Activated CD8-positive, alpha-beta memory T cell treated with anti-CD3 and anti-CD28 coated beads, Interleukin-2, amount 10 ng/mL, durations not matched to agents 7 days and 5 days (primary cell): ENCODE data around the gene MYL6B. TPM values are rescaled to one million over a fixed set of nuclear protein-coding genes. Genes with fewer than 3 reads are reported as not detected.

ENCODE experiments used
- ATAC-seq: fragments of 150-1000 bp; cut with Tn5 transposase; one replicate; pipeline ENCODE4 v1.10.0; 2021; ENCODE audit warnings: moderate library complexity
- CTCF ChIA-PET: fragments of 350-600 bp; sonication (Branson Sonifier 250); formaldehyde crosslinking; loops from one replicate; lab custom pipeline; 2021; ENCODE audit warnings: antibody characterized with exemption; lab: Charles Lee
- DNase-seq: peaks from one replicate; pipeline ENCODE4 v3.0.0-alpha.2; 2020
- H3K27ac Mint-ChIP-seq: one replicate; pipeline ENCODE4 v1.8.0; 2021; ENCODE audit warnings: mild to moderate bottlenecking, mixed read lengths
- H3K27me3 Mint-ChIP-seq: one replicate; pipeline ENCODE4 v1.8.0; 2021; ENCODE audit warnings: mixed read lengths
- H3K36me3 Mint-ChIP-seq: one replicate; pipeline ENCODE4 v1.8.0; 2021; ENCODE audit warnings: mild to moderate bottlenecking, mixed read lengths
- H3K4me1 Mint-ChIP-seq: one replicate; pipeline ENCODE4 v1.8.0; 2021; ENCODE audit warnings: mixed read lengths
- H3K4me3 Mint-ChIP-seq: one replicate; pipeline ENCODE4 v1.8.0; 2021; ENCODE audit warnings: mild to moderate bottlenecking, moderate library complexity, mixed read lengths
- H3K9me3 Mint-ChIP-seq: one replicate; pipeline ENCODE4 v1.8.0; 2022; ENCODE audit warnings: low read depth, mixed read lengths
- total RNA-seq, 2 experiments: library from RNA; stranded (reverse); gene quantifications; one replicate each; pipeline ENCODE4 v1.2.3, GENCODE V29; 2021

MYL6B gene
- total RNA-seq, 2 experiments from 2014 or later = 67.6 to 85.2 TPM

DNA sequence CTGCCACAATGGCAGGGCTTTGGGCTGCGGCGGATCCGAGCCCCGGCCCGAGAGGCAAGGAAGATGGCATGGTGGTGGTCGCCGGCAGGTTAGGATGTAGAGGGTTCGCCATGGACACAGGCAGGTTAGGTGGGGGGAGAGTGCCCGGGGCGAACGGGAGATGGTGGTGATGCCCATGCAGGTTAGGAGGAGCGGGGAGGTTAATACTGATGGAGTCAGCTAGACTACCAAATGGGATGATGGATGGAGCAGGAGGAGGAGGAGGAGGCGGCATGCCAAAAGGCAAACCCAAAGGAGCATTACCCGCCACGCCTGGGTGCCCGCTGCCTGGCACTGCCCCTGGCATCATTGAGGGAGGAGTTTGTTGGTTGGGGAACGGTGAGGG, 11.9 kb downstream of the MYL6B start:
- no peak for DNase-seq
- Mint-ChIP-seq H3K4me1 (peaks cover 28% of the 10 kb centered on the region), H3K27ac (no peak overlapping the region), H3K36me3 (peaks cover 67% of the 10 kb centered on the region), H3K9me3 (no peaks in the 10 kb centered on the region), H3K27me3 (no peaks in the 10 kb centered on the region), H3K4me3 (no peak overlapping the region)
- CTCF ChIA-PET = interaction anchor here (0.5 to 7.5 kb wide), 3 partner anchors 22 to 38 kb away, joined by 4 to 61 read pairs (median 7); partner anchors contain the start of genes ESYT1 and SMARCC2
- no peak for ATAC-seq

DNA sequence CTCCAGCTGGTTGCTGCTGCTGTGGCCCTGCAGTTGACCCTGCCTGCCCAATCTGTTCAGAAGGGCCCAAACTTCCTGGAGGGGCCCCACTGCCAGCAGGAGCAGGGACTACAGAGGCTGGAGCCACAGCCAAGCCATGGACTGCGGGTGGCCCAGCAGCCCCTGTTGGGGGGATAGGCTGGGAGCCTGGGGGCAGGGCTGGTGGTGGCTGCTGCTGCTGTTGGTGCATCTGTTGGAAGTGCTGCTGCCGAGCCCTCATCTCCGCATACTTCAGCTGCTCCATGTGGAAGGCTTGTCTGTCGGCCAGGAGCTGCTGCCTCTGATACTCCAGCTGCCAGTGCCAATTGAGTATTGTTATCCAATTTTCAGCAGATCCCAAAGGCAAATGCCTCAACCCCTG, 13.0 kb downstream of the MYL6B start:
- no peak for DNase-seq
- CTCF ChIA-PET = interaction anchor here (1.1 to 7.5 kb wide), 4 partner anchors 24 to 92 kb away, joined by 3 to 61 read pairs (median 6); partner anchors contain the start of genes ANKRD52, ESYT1 and SMARCC2
- ATAC-seq = no peak
- H3K36me3 Mint-ChIP-seq = peaks cover 61% of the 10 kb centered on the region
- H3K4me1 Mint-ChIP-seq = peaks cover 20% of the 10 kb centered on the region
- no peaks in the 10 kb centered on the region for H3K9me3 Mint-ChIP-seq
- H3K4me3 Mint-ChIP-seq = no peak overlapping the region
- H3K27ac Mint-ChIP-seq = no peak overlapping the region
- no peaks in the 10 kb centered on the region for H3K27me3 Mint-ChIP-seq

DNA sequence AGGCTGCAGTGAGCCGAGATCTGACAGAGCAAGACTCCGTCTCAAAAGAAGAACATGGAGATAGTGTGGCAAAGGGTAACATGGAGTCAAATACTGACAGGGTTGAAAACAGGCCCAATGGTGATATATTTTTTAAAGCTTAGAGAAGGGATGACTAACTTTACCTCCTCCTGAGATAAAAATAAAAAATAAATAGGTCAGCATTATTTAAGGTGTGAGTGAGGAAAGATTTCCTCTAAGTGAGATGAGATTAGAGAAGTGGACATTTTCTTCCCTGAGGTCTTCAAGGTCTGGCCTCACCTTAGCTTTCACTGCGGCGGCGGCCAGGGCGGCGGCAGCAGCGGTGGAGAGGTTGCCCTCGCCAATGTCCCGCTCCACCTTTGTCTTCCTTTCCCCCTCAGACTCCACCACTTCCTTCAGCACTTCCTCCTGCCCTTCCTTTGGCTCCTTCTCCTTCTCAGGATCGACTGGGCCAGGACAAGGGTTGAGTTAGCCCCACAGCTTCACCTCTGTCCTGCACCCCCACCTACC, 16.9 kb downstream of the MYL6B start:
- Mint-ChIP-seq H3K36me3 (peaks cover 49% of the 10 kb centered on the region), H3K9me3 (no peaks in the 10 kb centered on the region), H3K4me3 (no peak overlapping the region), H3K27me3 (no peaks in the 10 kb centered on the region), H3K4me1 (no peaks in the 10 kb centered on the region), H3K27ac (no peak overlapping the region)
- CTCF ChIA-PET = interaction anchor here (1.3 kb wide), 1 partner anchor 10 kb away, joined by 3 read pairs; no protein-coding TSS in a partner anchor
- DNase-seq = no peak
- no peak for ATAC-seq

GRCh38 chr12:56172839-56173238, 20.5 kb downstream of the MYL6B start:
- no peak overlapping the region for H3K4me3 Mint-ChIP-seq
- no peaks in the 10 kb centered on the region for H3K27me3 Mint-ChIP-seq
- CTCF ChIA-PET = interaction anchor here (1.0 to 1.6 kb wide), 4 partner anchors 12 to 17 kb away, joined by 3 to 4 read pairs (median 4); partner anchors contain the start of gene SMARCC2
- DNase-seq (no peak), ATAC-seq (no peak)
- H3K36me3 Mint-ChIP-seq = peaks cover 47% of the 10 kb centered on the region
- H3K27ac Mint-ChIP-seq = no peak overlapping the region
- H3K9me3 Mint-ChIP-seq = no peaks in the 10 kb centered on the region
- no peaks in the 10 kb centered on the region for H3K4me1 Mint-ChIP-seq

DNA sequence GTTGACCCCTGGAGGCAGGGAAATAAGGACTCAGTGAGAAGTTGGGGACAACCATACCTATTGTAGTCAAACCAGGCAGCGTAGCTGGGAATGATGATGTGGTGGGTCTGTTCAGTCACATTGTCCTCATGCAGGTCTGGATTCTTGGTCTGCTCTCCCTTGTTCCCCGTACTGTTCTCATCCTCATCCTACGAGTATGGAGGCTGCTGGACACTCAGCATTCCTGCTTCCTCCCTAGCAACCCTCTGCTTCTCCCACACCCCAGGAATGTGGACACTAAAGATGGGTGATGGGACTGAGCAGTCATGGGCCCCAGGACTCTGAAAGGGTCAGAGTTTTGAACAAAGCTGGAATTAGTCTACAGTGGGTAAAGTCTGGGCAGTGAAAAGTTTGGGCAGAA, 26.0 kb downstream of the MYL6B start:
- no peak for DNase-seq
- CTCF ChIA-PET = interaction anchor here (1.2 kb wide), 1 partner anchor 27 kb away, joined by 3 read pairs; no protein-coding TSS in a partner anchor
- H3K27me3 Mint-ChIP-seq = no peaks in the 10 kb centered on the region
- peaks cover 65% of the 10 kb centered on the region for H3K36me3 Mint-ChIP-seq
- ATAC-seq = no peak
- H3K4me1 Mint-ChIP-seq = no peaks in the 10 kb centered on the region
- H3K4me3 Mint-ChIP-seq = no peak overlapping the region
- no peak overlapping the region for H3K27ac Mint-ChIP-seq
- H3K9me3 Mint-ChIP-seq = no peaks in the 10 kb centered on the region

DNA sequence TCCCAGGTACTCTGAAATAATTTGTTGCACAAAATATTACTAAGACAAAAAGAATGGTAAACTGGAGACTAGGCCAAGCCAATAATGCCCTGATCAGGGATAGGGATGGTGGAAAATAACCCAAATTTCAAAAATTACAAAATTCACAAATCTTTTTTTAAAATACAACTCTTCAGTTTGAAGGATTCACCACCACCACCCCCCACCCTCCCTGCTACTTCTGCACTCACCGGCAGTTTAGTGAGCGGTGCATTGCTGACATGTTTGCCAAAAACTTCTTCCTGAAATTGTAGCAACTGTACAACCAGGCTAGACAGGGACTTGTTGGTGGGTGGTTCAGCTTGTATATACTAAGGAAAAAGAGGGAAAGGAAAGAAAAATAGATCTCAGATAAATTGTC, 34.6 kb downstream of the MYL6B start:
- H3K4me3 Mint-ChIP-seq = peak overlapping the region; percentile 86
- peaks cover 33% of the 10 kb centered on the region for H3K4me1 Mint-ChIP-seq
- H3K27me3 Mint-ChIP-seq = no peaks in the 10 kb centered on the region
- DNase-seq (no peak), ATAC-seq (no peak)
- H3K27ac Mint-ChIP-seq = peak overlapping the region; percentile 20
- H3K9me3 Mint-ChIP-seq = no peaks in the 10 kb centered on the region
- CTCF ChIA-PET = interaction anchor here (1.5 to 6.7 kb wide), 5 partner anchors 28 to 68 kb away, joined by 10 to 154 read pairs (median 57); partner anchors contain the start of genes ESYT1, MYL6, RNF41 and RPL41
- H3K36me3 Mint-ChIP-seq = peaks cover 32% of the 10 kb centered on the region

DNA sequence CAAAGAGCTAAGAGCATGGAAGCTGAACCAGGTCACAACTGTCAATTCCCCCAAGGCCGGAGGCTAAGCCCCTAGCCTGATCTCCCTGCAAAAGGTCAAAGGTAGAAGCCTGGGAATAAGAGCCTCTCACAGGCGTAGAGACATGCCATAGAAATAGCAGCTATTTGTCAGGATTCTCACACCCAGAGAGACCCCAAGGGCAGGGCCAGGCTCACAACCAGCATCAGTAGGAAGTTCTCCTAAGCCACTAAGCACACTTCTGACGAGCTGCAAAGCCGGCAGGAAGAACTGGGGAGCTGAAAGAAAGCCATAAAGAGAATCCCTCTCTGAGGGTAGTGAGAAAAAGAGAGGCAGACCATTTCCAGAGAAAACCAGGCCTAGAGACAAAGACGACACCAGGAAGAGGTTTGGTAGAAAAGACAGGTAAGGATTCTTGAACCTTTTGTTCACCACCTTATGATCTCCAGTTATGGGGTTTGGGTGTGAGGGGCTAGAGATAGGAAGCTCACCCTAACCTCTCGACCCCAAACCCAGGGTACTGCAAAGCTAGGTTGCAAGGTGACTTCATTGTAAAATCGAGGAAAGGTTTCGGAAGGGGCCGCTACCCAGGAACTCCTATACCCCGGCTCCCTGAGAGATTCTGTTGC, 35.9 kb downstream of the MYL6B start:
- peaks cover 26% of the 10 kb centered on the region for H3K36me3 Mint-ChIP-seq
- DNase-seq (no peak), ATAC-seq (no peak)
- no peaks in the 10 kb centered on the region for H3K27me3 Mint-ChIP-seq
- peak overlapping the region; percentile 86 for H3K4me3 Mint-ChIP-seq
- H3K27ac Mint-ChIP-seq = peak overlapping the region; percentile 85
- H3K4me1 Mint-ChIP-seq = peaks cover 43% of the 10 kb centered on the region
- CTCF ChIA-PET = interaction anchor here (0.5 to 6.7 kb wide), 32 partner anchors 8 to 450 kb away, joined by 3 to 154 read pairs (median 10); partner anchors contain the start of genes ANKRD52, COQ10A, ESYT1 and MYL6
- H3K9me3 Mint-ChIP-seq = no peaks in the 10 kb centered on the region

DNA sequence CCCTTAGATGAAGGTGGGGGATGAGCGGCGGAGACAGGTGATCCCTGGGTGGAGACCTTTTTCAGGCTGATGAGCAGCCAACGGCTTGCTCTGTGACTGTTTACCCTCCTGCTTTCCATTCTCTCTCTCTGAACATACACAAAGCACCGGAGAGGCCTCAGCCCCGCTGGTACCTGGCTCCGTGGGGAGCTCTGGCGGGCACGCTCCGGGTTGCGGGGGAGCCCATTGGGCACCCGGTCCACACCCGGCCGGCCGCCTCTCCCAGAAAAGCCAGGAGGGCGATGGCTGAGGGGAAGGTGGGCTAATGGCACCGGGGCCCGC, 36.4 kb downstream of the MYL6B start:
- peaks cover 46% of the 10 kb centered on the region for H3K4me1 Mint-ChIP-seq
- H3K27me3 Mint-ChIP-seq = no peaks in the 10 kb centered on the region
- DNase-seq (no peak), ATAC-seq (peak; percentile 6)
- H3K4me3 Mint-ChIP-seq = peak overlapping the region; percentile 86
- H3K36me3 Mint-ChIP-seq = peaks cover 25% of the 10 kb centered on the region
- no peaks in the 10 kb centered on the region for H3K9me3 Mint-ChIP-seq
- CTCF ChIA-PET = interaction anchor here (0.5 to 6.7 kb wide), 39 partner anchors 9 to 450 kb away, joined by 3 to 154 read pairs (median 10); partner anchors contain the start of genes ANKRD52, CNPY2, COQ10A and ESYT1
- peak overlapping the region; percentile 85 for H3K27ac Mint-ChIP-seq

DNA sequence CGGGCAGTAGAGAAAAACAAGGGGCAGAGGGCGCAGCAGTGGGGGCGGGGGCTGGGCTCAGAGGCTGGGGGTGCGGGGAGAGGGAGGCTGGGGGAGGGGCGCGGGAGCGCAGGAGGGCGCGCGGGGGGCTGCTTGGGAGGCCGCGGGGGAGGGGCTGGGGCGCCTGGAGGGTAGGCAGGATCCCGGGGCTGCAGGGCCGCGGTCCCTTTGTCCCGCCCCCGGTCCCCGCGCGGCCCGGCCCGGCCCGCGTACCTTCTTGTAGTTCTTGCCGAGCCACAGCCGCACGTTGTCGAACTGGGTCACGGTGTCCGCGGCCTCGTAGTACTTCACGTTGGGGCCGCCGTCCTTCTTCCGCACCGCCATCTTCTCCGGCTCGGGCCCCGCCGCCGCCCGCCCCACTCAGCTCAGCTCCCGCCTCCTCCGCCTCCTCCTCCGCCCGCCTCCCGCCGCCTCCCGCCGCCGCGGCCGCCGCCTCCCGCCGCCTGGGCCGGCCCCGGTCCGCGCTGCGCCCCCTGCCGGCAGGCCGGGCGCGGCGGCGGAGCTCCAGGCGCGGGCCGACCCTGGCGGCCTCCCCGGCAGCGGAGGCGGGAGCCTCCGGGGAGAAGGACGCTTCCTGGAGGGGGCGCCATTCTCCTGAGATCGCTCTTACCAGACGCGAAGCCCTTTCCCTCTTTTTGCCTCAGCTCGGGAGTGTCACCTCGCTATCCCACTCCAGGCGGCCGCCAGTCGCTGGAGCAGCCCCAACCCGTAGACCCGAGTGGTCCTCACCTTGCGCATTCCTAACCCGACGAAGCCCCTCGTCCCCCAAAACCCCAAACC, 36.9 kb downstream of the MYL6B start, which contains the start of gene SMARCC2:
Gene SMARCC2 (minus strand): TSS at position 385 of the 819 bp plus-strand sequence. CDS start 22 bp downstream, at position 363.
- peak within 1 kb of the TSS; percentile 97 for H3K27ac Mint-ChIP-seq
- H3K36me3 Mint-ChIP-seq = peaks cover 22% of the 10 kb centered on the region
- H3K9me3 Mint-ChIP-seq = no peaks in the 10 kb centered on the region
- DNase-seq (peak; percentile 90), ATAC-seq (peak; percentile 85)
- H3K4me1 Mint-ChIP-seq = peaks cover 46% of the 10 kb centered on the region
- H3K27me3 Mint-ChIP-seq = no peaks in the 10 kb centered on the region
- CTCF ChIA-PET = interaction anchor here (0.5 to 6.7 kb wide), 61 partner anchors 9 to 1025 kb away, joined by 3 to 154 read pairs (median 6); partner anchors contain the start of genes ANKRD52, APOF, CNPY2 and COQ10A
- H3K4me3 Mint-ChIP-seq = peak within 1 kb of the TSS; percentile 95

DNA sequence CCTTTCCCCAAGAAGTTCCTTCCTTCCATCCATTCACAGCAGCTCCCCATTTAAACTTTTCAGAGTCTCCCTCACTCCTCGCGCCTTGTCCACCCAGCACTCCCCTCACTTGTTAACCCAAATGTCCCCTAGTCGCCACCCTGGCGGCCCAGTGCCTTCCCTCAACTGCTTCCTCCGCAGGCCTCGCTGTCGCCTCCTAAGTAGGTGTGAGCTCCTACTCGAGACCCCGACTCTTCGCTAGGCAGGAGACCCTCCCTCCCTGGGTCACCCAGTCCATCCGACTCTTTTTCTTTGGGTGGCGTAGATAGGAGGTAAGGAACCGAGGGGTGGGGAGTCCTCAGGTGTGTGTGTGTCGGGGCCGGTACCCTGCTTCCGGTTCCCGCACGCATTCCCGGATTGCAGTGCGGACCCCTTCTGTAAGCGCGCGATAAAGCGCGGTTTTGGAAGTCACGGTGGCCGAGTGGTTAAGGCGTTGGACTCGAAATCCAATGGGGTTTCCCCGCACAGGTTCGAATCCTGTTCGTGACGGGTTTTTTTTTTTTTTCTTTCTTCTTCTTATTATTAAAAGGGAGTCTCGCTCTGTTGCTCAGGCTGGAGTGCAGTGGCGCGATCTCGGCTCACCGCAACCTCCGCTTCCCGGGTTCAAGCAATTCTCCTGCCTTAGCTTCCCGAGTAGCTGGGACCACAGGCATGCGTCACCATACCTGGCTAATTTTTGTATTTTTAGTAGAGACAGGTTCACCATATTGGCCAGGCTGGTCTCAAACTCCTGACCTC, 37.7 kb downstream of the MYL6B start:
- H3K36me3 Mint-ChIP-seq = peaks cover 14% of the 10 kb centered on the region
- H3K27me3 Mint-ChIP-seq = no peaks in the 10 kb centered on the region
- H3K9me3 Mint-ChIP-seq = no peaks in the 10 kb centered on the region
- peaks cover 46% of the 10 kb centered on the region for H3K4me1 Mint-ChIP-seq
- ATAC-seq = peak; percentile 48
- CTCF ChIA-PET = interaction anchor here (0.6 to 6.7 kb wide), 53 partner anchors 8 to 1024 kb away, joined by 3 to 154 read pairs (median 6); partner anchors contain the start of genes ANKRD52, APOF, CNPY2 and COQ10A
- DNase-seq = peak; percentile 88
- H3K4me3 Mint-ChIP-seq = peak overlapping the region; percentile 95
- peak overlapping the region; percentile 97 for H3K27ac Mint-ChIP-seq

DNA sequence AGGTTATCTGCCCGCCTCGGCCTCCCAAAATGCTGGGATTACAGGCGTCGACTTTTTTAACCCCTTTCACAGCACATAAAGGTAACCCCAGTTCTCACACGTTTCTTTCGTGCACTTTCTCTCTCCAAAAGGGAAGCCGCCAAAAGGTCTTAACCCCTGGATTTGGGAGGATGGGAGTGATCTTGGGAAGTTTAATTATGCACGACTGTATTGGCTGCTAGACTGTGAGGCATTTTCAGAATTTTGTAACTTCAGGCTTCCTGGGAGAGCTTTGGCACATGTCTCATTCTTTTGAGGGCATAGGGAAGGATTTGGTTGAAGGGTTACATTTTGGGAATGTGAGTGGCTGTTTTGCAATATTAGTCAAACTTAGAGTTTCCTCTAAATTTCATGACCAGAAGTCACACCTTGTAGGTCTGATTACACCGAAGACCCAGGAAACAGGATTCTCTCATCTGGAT, 38.3 kb downstream of the MYL6B start:
- H3K27ac Mint-ChIP-seq = peak overlapping the region; percentile 97
- DNase-seq = no peak
- CTCF ChIA-PET = interaction anchor here (1.0 to 6.7 kb wide), 16 partner anchors 23 to 313 kb away, joined by 3 to 154 read pairs (median 14); partner anchors contain the start of genes ANKRD52, CNPY2, COQ10A and ESYT1
- H3K9me3 Mint-ChIP-seq = no peaks in the 10 kb centered on the region
- peak overlapping the region; percentile 95 for H3K4me3 Mint-ChIP-seq
- H3K36me3 Mint-ChIP-seq = peaks cover 13% of the 10 kb centered on the region
- no peaks in the 10 kb centered on the region for H3K27me3 Mint-ChIP-seq
- peaks cover 46% of the 10 kb centered on the region for H3K4me1 Mint-ChIP-seq
- ATAC-seq = no peak

- H3K36me3 Mint-ChIP-seq = peaks cover 3% of the 10 kb centered on the region
Observed at GRCh38 chr12:56192582-56192981, 40.2 kb downstream of the MYL6B start.

More at GRCh38 chr12:56192582-56192981, 40.2 kb downstream of the MYL6B start:
- ATAC-seq = no peak
- no peak overlapping the region for H3K4me3 Mint-ChIP-seq
- no peaks in the 10 kb centered on the region for H3K27me3 Mint-ChIP-seq
- H3K9me3 Mint-ChIP-seq = no peaks in the 10 kb centered on the region
- DNase-seq = no peak
- peaks cover 32% of the 10 kb centered on the region for H3K4me1 Mint-ChIP-seq
- CTCF ChIA-PET = interaction anchor here (0.7 to 6.7 kb wide), 12 partner anchors 13 to 274 kb away, joined by 3 to 151 read pairs (median 4); partner anchors contain the start of genes ANKRD52, ESYT1, RNF41 and ZC3H10
- no peak overlapping the region for H3K27ac Mint-ChIP-seq
